Tibial artery (tissue), 4 donors: ENCODE measurements around the gene PIMREG.

Source experiments
- DNase-seq, 2 donors: peaks; one replicate each; pipeline ENCODE4 v3.0.0-alpha.2; 2019
- H3K27ac ChIP-seq, 2 donors: fragments of 200-600 bp; sonication (generic) in 1 of 2; 1 replicate in 1 of 2; 2 replicates in 1 of 2; pipeline ENCODE4 v1.5.1; 2018 to 2019; ENCODE audit warnings: mild to moderate bottlenecking in 1 of 2
- H3K27me3 ChIP-seq, 2 donors: fragments of 200-600 bp; sonication (generic) in 1 of 2; one replicate each; pipeline versions ENCODE4 v1.5.1 to v1.6.0; 2016 to 2019
- H3K36me3 ChIP-seq, 3 donors: fragments of 200-600 bp; sonication (generic) in 2 of 3; one replicate each; pipeline ENCODE4 v1.5.1; 2016 to 2019; ENCODE audit warnings: mild to moderate bottlenecking in 2 of 3
- H3K4me1 ChIP-seq, 4 donors: fragments of 200-600 bp; sonication (generic) in 2 of 4; 1 replicate in 3 of 4; 2 replicates in 1 of 4; pipeline ENCODE4 v1.5.1; 2016 to 2019
- H3K4me3 ChIP-seq, 2 donors: fragments of 200-600 bp; sonication (generic) in 1 of 2; 1 replicate in 1 of 2; 2 replicates in 1 of 2; pipeline ENCODE4 v1.5.1; 2018 to 2019; ENCODE audit warnings: mild to moderate bottlenecking in 2 of 2
- H3K9me3 ChIP-seq, 3 donors: fragments of 200-600 bp; sonication (generic) in 1 of 3; one replicate each; pipeline ENCODE4 v1.5.1; 2016 to 2019
- intact Hi-C: fragments of 100-400 bp; cut with DNase I; formaldehyde crosslinking; loops from one replicate; pipeline ENCODE4 v1.15.0; 2023; ENCODE audit warnings: low total_unique reads
- TF ChIP-seq, protein P1 (sequence below), 2 experiments: fragments of 200-600 bp in 1 of 2; fragments of 450-650 bp in 1 of 2; IDR thresholded peaks; one replicate each; pipeline ENCODE4 v1.5.1; 2017 to 2019; ENCODE audit warnings: antibody characterized with exemption in 2 of 2, mild to moderate bottlenecking in 1 of 2, moderate library complexity in 1 of 2

The PIMREG gene

DNA sequence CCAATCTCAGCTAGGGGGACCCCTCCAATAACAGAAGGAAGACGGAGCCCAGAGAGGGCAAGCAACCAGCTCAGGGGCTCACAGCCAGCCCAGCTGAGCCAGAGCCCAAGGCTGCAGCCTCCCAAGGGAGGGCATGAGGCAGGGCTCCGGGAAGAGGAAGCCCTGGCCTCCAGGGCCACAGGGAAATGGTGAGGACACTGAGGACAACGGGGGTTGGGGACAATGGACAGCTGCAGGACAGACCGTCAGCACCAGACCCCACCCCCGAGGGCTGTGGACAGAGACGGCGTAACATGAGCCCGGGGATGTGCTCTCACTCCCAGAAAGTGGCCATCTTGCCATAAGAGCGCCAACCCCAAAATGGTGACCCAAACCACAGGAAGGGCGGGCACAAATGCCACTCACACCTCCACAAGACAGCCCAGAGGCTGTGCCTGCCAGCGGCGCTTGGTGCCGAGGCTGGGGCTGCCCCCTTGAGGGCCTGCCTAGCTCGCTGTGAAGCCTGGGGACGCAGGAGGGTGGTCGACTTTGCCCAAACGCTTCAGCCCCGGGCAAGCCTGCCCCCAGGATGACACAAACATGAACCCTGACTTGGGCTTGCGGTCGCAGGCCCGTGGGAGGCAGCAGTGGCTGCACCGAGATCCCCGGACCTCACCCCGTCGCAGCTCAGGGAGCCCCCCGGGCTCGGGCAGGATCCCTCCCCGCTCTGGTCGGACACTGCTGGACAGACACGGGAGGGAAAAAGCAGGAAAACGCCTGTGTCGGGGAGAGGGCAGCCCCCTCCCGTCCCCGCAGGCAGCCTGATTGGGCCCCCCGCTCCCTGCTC is 10.5 kb downstream of the PIMREG start:
- no peaks in the 10 kb centered on the region for H3K36me3 ChIP-seq
- intact Hi-C loops = no loop called here
- no peak for DNase-seq
- H3K27ac ChIP-seq = no peak overlapping the region
- H3K27me3 ChIP-seq = peaks cover 0 to 31% of the 10 kb centered on the region in 2 donors
- H3K9me3 ChIP-seq = no peaks in the 10 kb centered on the region
- peak overlapping the region in 1 of 2 donors; percentile 23 for H3K4me3 ChIP-seq
- peaks cover 0 to 19% (median 12%) of the 10 kb centered on the region in 4 donors for H3K4me1 ChIP-seq
- TF ChIP-seq, protein P1, sequence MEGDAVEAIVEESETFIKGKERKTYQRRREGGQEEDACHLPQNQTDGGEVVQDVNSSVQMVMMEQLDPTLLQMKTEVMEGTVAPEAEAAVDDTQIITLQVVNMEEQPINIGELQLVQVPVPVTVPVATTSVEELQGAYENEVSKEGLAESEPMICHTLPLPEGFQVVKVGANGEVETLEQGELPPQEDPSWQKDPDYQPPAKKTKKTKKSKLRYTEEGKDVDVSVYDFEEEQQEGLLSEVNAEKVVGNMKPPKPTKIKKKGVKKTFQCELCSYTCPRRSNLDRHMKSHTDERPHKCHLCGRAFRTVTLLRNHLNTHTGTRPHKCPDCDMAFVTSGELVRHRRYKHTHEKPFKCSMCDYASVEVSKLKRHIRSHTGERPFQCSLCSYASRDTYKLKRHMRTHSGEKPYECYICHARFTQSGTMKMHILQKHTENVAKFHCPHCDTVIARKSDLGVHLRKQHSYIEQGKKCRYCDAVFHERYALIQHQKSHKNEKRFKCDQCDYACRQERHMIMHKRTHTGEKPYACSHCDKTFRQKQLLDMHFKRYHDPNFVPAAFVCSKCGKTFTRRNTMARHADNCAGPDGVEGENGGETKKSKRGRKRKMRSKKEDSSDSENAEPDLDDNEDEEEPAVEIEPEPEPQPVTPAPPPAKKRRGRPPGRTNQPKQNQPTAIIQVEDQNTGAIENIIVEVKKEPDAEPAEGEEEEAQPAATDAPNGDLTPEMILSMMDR (IDR thresholded peaks at IDR 0.05) = no peak

DNA sequence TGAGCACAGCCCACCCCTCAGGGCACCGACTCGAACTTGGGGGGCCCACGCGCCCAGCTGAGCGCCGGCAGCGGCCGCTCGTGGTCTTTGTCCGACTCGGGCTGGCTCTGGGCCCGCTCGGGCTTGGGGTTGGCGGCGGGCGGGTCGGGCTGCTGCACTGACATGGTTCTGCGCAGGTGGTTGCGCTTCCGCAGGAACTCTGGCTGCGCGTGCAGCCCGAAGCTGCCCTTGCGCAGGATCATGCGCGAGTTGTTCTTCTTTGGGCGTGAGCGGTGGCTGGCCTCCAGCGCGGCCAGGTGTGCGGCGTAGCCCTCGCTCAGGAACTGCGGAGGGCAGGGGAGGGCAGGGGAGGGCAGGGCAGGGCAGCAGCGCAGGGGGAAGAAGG is 11.1 kb downstream of the PIMREG start:
- H3K9me3 ChIP-seq = no peaks in the 10 kb centered on the region
- intact Hi-C loops = no loop called here
- H3K36me3 ChIP-seq = no peaks in the 10 kb centered on the region
- TF ChIP-seq, protein P1 (IDR thresholded peaks at IDR 0.05) = no peak
- H3K27ac ChIP-seq = no peak overlapping the region
- H3K4me1 ChIP-seq = peaks cover 0 to 19% (median 12%) of the 10 kb centered on the region in 4 donors
- peak overlapping the region in 1 of 2 donors; percentile 23 for H3K4me3 ChIP-seq
- no peak for DNase-seq
- peaks cover 0 to 31% of the 10 kb centered on the region in 2 donors for H3K27me3 ChIP-seq

DNA sequence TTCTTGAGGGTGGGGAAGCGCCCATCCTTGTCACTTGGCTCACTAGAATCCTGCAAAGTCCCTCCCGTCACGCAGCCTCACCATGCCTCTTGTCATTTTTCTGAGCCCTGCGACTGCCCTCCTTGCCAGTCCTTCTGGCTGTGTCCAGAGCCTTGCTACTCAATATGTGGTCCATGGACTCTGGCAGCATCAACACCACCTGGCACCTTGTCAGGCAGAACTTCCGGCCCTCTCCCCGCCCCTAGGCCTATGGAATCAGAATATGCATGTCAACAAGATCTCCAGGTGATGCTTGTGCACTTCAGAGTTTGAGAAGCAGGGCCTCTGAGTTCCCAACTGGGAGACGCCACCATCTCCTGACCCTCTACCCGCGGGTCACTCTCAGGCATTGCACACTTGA is 12.1 kb downstream of the PIMREG start:
- peaks cover 0 to 2% (median 0%) of the 10 kb centered on the region in 3 donors for H3K36me3 ChIP-seq
- no peaks in the 10 kb centered on the region for H3K9me3 ChIP-seq
- H3K4me1 ChIP-seq = peaks cover 0 to 19% (median 12%) of the 10 kb centered on the region in 4 donors
- H3K4me3 ChIP-seq = no peak overlapping the region
- intact Hi-C loops = no loop called here
- TF ChIP-seq, protein P1 (IDR thresholded peaks at IDR 0.05) = no peak
- H3K27ac ChIP-seq = no peak overlapping the region
- peaks cover 0 to 31% of the 10 kb centered on the region in 2 donors for H3K27me3 ChIP-seq
- no peak for DNase-seq

DNA sequence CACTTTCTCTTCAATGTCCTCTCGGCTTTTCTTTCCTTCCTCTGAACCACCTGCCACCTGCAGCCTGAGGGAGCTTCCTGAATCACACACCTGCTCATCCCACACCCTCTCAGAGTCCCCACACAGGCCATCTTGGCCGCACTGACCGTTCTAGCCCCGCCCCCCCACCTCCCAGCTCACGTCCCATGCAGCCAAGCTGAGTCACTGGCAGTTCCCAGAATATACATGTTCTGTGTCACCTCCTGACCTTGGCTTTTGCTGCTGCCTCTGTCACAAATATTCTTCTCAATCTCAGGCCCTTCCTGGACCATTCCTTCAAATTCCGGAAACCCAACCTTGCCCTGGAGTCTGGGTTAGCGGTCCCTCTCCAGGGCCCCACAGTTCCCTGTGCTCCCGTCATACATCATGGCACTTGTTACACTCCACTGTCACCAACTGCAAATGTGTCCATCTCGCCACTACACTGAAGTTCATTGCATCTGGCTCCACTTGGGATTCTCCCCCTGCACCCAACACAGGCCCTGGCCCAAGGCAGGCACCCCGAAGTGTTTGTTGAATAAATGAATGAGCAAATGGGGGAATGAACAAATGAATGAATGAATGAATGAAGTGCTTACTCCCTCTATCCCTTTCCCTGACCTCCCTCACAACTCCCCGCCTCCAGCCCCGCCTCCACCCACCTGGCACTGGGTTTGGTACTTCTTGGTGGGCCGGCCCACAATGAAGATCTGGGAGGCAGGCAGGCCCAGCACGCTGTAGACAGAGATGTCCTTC is 12.8 kb downstream of the PIMREG start:
- Histone ChIP-seq H3K4me1 (peaks cover 0 to 19% (median 12%) of the 10 kb centered on the region in 4 donors), H3K27ac (no peak overlapping the region), H3K27me3 (peaks cover 0 to 31% of the 10 kb centered on the region in 2 donors), H3K4me3 (no peak overlapping the region), H3K9me3 (no peaks in the 10 kb centered on the region), H3K36me3 (peaks cover 0 to 3% (median 0%) of the 10 kb centered on the region in 3 donors)
- TF ChIP-seq, protein P1 (IDR thresholded peaks at IDR 0.05) = no peak
- intact Hi-C loops = no loop called here
- DNase-seq = no peak

DNA sequence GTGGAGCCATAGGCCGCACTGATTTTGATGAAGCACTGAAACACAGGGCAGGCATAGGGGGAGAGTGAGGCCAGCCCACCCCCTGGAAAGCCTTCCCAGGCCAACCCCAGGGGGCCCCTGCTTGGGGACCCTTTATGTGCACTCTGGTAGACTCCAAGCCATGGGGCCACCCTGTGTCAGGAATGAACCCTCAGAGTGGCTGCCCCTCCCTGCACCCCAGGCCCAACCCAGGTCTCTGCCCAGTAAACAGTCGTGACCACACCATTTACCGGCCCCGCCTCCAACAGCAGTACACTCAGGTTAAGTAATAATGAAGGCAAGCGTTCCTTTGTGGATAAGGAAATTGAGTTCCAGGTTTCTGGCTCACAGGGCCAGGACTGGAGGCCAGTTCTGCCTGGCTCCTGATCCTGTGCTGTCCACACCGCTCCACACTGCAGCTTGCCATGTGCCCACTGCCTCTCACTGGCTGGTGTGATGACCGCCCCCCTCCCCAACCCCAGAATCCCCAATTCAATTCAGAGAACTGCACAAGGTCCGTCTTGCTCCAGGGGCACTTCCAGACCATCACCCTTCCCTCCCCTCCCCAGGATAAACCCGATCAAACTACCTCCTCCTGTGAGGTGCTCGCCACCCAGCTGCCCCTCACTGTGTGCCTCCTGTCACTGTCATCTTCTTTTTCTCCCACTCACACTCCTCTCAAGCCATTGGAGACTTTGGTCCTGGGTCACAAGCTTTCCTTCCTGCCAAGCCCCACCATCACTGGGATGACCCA is 13.6 kb downstream of the PIMREG start:
- no peak overlapping the region for H3K27ac ChIP-seq
- DNase-seq = no peak
- intact Hi-C loops = no loop called here
- no peak overlapping the region for H3K4me3 ChIP-seq
- H3K36me3 ChIP-seq = peaks cover 0 to 3% (median 0%) of the 10 kb centered on the region in 3 donors
- H3K27me3 ChIP-seq = peaks cover 0 to 31% of the 10 kb centered on the region in 2 donors
- TF ChIP-seq, protein P1 (IDR thresholded peaks at IDR 0.05) = no peak
- H3K4me1 ChIP-seq = peaks cover 0 to 19% (median 12%) of the 10 kb centered on the region in 4 donors
- no peaks in the 10 kb centered on the region for H3K9me3 ChIP-seq
